ENCODE results near the gene KMT2C. TPM values are rescaled to one million over a fixed set of nuclear protein-coding genes. Genes with fewer than 3 reads are reported as not detected.
"Not testable (repeated sequence)": the region's sequence is repeated elsewhere in the genome, so short reads cannot be mapped to it uniquely, and the experiment has no call there.

Gene KMT2C
- total RNA-seq, 4 donors from 2014 or later: 44.1 to 67.6 (median 63.9) TPM

- Histone ChIP-seq H3K36me3 (no peaks in the 10 kb centered on the region), H3K27me3 (no peaks in the 10 kb centered on the region), H3K27ac (no peak overlapping the region), H3K4me3 (no peak overlapping the region), H3K4me1 (no peaks in the 10 kb centered on the region), H3K9me3 (no peaks in the 10 kb centered on the region)
- intact Hi-C loops (cut with DNase I; ENCODE audit: low total_unique reads) (no loop called here), in situ Hi-C loops (cut with MboI; ENCODE audit: low sequenced_read_pairs in 4 of 4) (no loop called here)
- DNase-seq (no peak), ATAC-seq (no peak)
- no peak for TF ChIP-seq POLR2A (IDR thresholded peaks at IDR 0.05)
- no peak for TF ChIP-seq CTCF (IDR thresholded peaks at IDR 0.05 in 4 of 5, conservative IDR thresholded peaks at IDR 0.05 in 1 of 5)
These were observed 142.9 kb downstream of the KMT2C start for GRCh38 chr7:152292897-152293296.

- H3K4me3 ChIP-seq; intact Hi-C loops (cut with DNase I; ENCODE audit: low total_unique reads); H3K27me3 ChIP-seq; H3K4me1 ChIP-seq; H3K27ac ChIP-seq; H3K36me3 ChIP-seq; ATAC-seq; in situ Hi-C loops (cut with MboI; ENCODE audit: low sequenced_read_pairs in 4 of 4); H3K9me3 ChIP-seq; DNase-seq: not testable (repeated sequence)
These were observed 148.8 kb downstream of the KMT2C start for GRCh38 chr7:152286972-152287371.

- in situ Hi-C loops (cut with MboI; ENCODE audit: low sequenced_read_pairs in 4 of 4); H3K4me1 ChIP-seq; H3K27me3 ChIP-seq; H3K9me3 ChIP-seq; DNase-seq; H3K4me3 ChIP-seq; ATAC-seq; intact Hi-C loops (cut with DNase I; ENCODE audit: low total_unique reads); H3K27ac ChIP-seq; H3K36me3 ChIP-seq: not testable (repeated sequence)
These were observed 149.6 kb downstream of the KMT2C start for GRCh38 chr7:152286219-152286618.

- DNase-seq; H3K4me3 ChIP-seq; H3K27ac ChIP-seq; in situ Hi-C loops (cut with MboI; ENCODE audit: low sequenced_read_pairs in 4 of 4); H3K9me3 ChIP-seq; H3K36me3 ChIP-seq; intact Hi-C loops (cut with DNase I; ENCODE audit: low total_unique reads); ATAC-seq; H3K4me1 ChIP-seq; H3K27me3 ChIP-seq: not testable (repeated sequence)
These were observed 150.8 kb downstream of the KMT2C start for GRCh38 chr7:152284998-152285397.

- in situ Hi-C loops (cut with MboI; ENCODE audit: low sequenced_read_pairs in 4 of 4); H3K9me3 ChIP-seq; H3K36me3 ChIP-seq; H3K4me3 ChIP-seq; ATAC-seq; H3K4me1 ChIP-seq; intact Hi-C loops (cut with DNase I; ENCODE audit: low total_unique reads); H3K27ac ChIP-seq; DNase-seq; H3K27me3 ChIP-seq: not testable (repeated sequence)
These were observed 158.1 kb downstream of the KMT2C start for GRCh38 chr7:152277687-152278086.

- intact Hi-C loops (cut with DNase I; ENCODE audit: low total_unique reads); H3K4me3 ChIP-seq; in situ Hi-C loops (cut with MboI; ENCODE audit: low sequenced_read_pairs in 4 of 4); H3K9me3 ChIP-seq; H3K27ac ChIP-seq; DNase-seq; H3K36me3 ChIP-seq; H3K27me3 ChIP-seq: not testable (repeated sequence)
- peaks cover 5 to 28% of the 10 kb centered on the region in 2 donors for H3K4me1 ChIP-seq
- ATAC-seq: peak in 1 of 2 donors; percentile 19
These were observed 165.4 kb downstream of the KMT2C start for GRCh38 chr7:152270427-152270826.

GRCh38 chr7:152266859-152267258 is 168.9 kb downstream of the KMT2C start:
- in situ Hi-C loops (cut with MboI; ENCODE audit: low sequenced_read_pairs in 4 of 4); DNase-seq; H3K27ac ChIP-seq; H3K4me3 ChIP-seq; intact Hi-C loops (cut with DNase I; ENCODE audit: low total_unique reads); H3K36me3 ChIP-seq; H3K27me3 ChIP-seq; H3K9me3 ChIP-seq; ATAC-seq: not testable (repeated sequence)
- H3K4me1 ChIP-seq: peaks cover 3 to 17% of the 10 kb centered on the region in 2 donors

- ATAC-seq; H3K36me3 ChIP-seq; H3K4me3 ChIP-seq; in situ Hi-C loops (cut with MboI; ENCODE audit: low sequenced_read_pairs in 4 of 4); H3K27me3 ChIP-seq; H3K9me3 ChIP-seq; intact Hi-C loops (cut with DNase I; ENCODE audit: low total_unique reads); H3K27ac ChIP-seq; DNase-seq: not testable (repeated sequence)
- H3K4me1 ChIP-seq: peaks cover 0 to 11% of the 10 kb centered on the region in 2 donors
These were observed 170.9 kb downstream of the KMT2C start for GRCh38 chr7:152264915-152265314.

GRCh38 chr7:152262146-152262545 is 173.7 kb downstream of the KMT2C start:
- in situ Hi-C loops (cut with MboI; ENCODE audit: low sequenced_read_pairs in 4 of 4): not testable (repeated sequence)

GRCh38 chr7:152259645-152260044 is 176.2 kb downstream of the KMT2C start:
- DNase-seq; ATAC-seq; in situ Hi-C loops (cut with MboI; ENCODE audit: low sequenced_read_pairs in 4 of 4); H3K9me3 ChIP-seq; H3K27me3 ChIP-seq; intact Hi-C loops (cut with DNase I; ENCODE audit: low total_unique reads); H3K4me3 ChIP-seq; H3K4me1 ChIP-seq; H3K27ac ChIP-seq: not testable (repeated sequence)
- H3K36me3 ChIP-seq: peaks cover 0 to 13% of the 10 kb centered on the region in 2 donors

More at GRCh38 chr7:152262146-152262545, 173.7 kb downstream of the KMT2C start:
- peaks cover 0 to 13% of the 10 kb centered on the region in 2 donors for H3K36me3 ChIP-seq
- H3K27me3 ChIP-seq; H3K4me1 ChIP-seq; DNase-seq; ATAC-seq; H3K27ac ChIP-seq; H3K4me3 ChIP-seq; intact Hi-C loops (cut with DNase I; ENCODE audit: low total_unique reads); H3K9me3 ChIP-seq: not testable (repeated sequence)

- not testable (repeated sequence) for DNase-seq
These were observed 188.0 kb downstream of the KMT2C start for GRCh38 chr7:152247851-152248250.

More at GRCh38 chr7:152247851-152248250, 188.0 kb downstream of the KMT2C start:
- intact Hi-C loops (cut with DNase I; ENCODE audit: low total_unique reads); H3K4me3 ChIP-seq; H3K9me3 ChIP-seq; H3K27ac ChIP-seq; H3K27me3 ChIP-seq; in situ Hi-C loops (cut with MboI; ENCODE audit: low sequenced_read_pairs in 4 of 4); H3K4me1 ChIP-seq: not testable (repeated sequence)
- H3K36me3 ChIP-seq: peaks cover 0 to 28% of the 10 kb centered on the region in 2 donors
- peak in 1 of 2 donors; percentile 36 for ATAC-seq

All from gastrocnemius medialis (tissue), 4 donors.